Kidney (tissue), 14 donors: ENCODE measurements around the gene GTF3C4. TPM values are rescaled to one million over a fixed set of nuclear protein-coding genes. Genes with fewer than 3 reads are reported as not detected.

ENCODE experiments used
- DNase-seq, 5 donors: peaks; one replicate each; pipeline ENCODE4 v3.0.0-alpha.2; 2013 to 2020
- FAIRE-seq: peaks from 2 replicates; lab custom pipeline; 2012; peaks lifted over from hg19 to GRCh38; lab: Jason Lieb, UNC
- H3K27ac ChIP-seq, 2 donors: one replicate each; pipeline ENCODE4 v1.7.0; 2013; ENCODE audit warnings: low read depth in 2 of 2, low read length in 2 of 2, inconsistent platforms in 1 of 2
- H3K27me3 ChIP-seq: one replicate; pipeline ENCODE4 v1.7.1; 2013; ENCODE audit warnings: low read length, inconsistent platforms; ENCODE audit not compliant: control insufficient read depth, insufficient read depth
- H3K36me3 ChIP-seq, 3 donors: one replicate each; pipeline versions ENCODE4 v1.7.0 to v1.7.1; 2013; ENCODE audit warnings: low read length in 3 of 3, control low read depth in 1 of 3, inconsistent platforms in 1 of 3; ENCODE audit not compliant: insufficient read depth in 3 of 3, control insufficient read depth in 2 of 3
- H3K4me1 ChIP-seq, 3 donors: one replicate each; pipeline versions ENCODE4 v1.7.0 to v1.7.1; 2013; ENCODE audit warnings: low read length in 3 of 3, inconsistent platforms in 1 of 3, low read depth in 1 of 3; ENCODE audit not compliant: control insufficient read depth in 2 of 3, insufficient read depth in 2 of 3
- H3K4me3 ChIP-seq, 3 donors: one replicate each; pipeline versions ENCODE4 v1.7.0 to v1.8.1; 2013; ENCODE audit warnings: low read length in 3 of 3, control low read depth in 1 of 3, inconsistent platforms in 1 of 3
- H3K9ac ChIP-seq, 3 donors: one replicate each; pipeline versions ENCODE4 v1.7.0 to v1.7.1; 2013; ENCODE audit warnings: low read length in 3 of 3, control low read depth in 1 of 3, inconsistent platforms in 1 of 3
- H3K9me3 ChIP-seq, 3 donors: one replicate each; pipeline versions ENCODE4 v1.7.0 to v1.7.1; 2013; ENCODE audit warnings: low read length in 3 of 3, control low read depth in 1 of 3, inconsistent platforms in 1 of 3; ENCODE audit not compliant: control insufficient read depth in 2 of 3, insufficient read depth in 1 of 3
- intact Hi-C: fragments of 100-400 bp; cut with DNase I; formaldehyde crosslinking; loops from one replicate; pipeline ENCODE4 v1.11.1; 2022
- polyA plus RNA-seq: library from polyadenylated mRNA; stranded (reverse); fragments of 350-450 nt; fragmentation: Illumina TruSeq; extraction: RNeasy Lipid Tissue Mini Kit (QIAGEN cat#74804); gene quantifications from one replicate; pipeline ENCODE4 v1.2.3, GENCODE V29; 2014; ENCODE audit warnings: low read depth, low replicate concordance; ENCODE audit not compliant: insufficient read depth
- total RNA-seq: library from RNA; stranded (reverse); fragmentation: NEBNext Ultra II Directional; extraction: Animal tissue kit (Norgen Biotek cat#: 25700); gene quantifications from one replicate; pipeline ENCODE4 v1.2.1, GENCODE V29; 2021
- TF ChIP-seq, protein P1 (sequence below): IDR thresholded peaks from 3 replicates; pipeline ENCODE4 v1.5.1; 2012; ENCODE audit warnings: mild to moderate bottlenecking, moderate library complexity, borderline replicate concordance; ENCODE audit not compliant: insufficient read depth; ENCODE audit errors: extremely low read depth
- donor health status: control.
- donor health status: control.
- donor health status: control.
- donor health status: control.
- donor health status: control.
- donor health status: DM: yes; HTN: yes; CAD: no.
- donor health status: Normal renal cell carcinoma (clear cell type).

Gene GTF3C4
- total and polyA plus RNA-seq, 2 donors from 2014 or later: 3.7 to 21.0 TPM

DNA sequence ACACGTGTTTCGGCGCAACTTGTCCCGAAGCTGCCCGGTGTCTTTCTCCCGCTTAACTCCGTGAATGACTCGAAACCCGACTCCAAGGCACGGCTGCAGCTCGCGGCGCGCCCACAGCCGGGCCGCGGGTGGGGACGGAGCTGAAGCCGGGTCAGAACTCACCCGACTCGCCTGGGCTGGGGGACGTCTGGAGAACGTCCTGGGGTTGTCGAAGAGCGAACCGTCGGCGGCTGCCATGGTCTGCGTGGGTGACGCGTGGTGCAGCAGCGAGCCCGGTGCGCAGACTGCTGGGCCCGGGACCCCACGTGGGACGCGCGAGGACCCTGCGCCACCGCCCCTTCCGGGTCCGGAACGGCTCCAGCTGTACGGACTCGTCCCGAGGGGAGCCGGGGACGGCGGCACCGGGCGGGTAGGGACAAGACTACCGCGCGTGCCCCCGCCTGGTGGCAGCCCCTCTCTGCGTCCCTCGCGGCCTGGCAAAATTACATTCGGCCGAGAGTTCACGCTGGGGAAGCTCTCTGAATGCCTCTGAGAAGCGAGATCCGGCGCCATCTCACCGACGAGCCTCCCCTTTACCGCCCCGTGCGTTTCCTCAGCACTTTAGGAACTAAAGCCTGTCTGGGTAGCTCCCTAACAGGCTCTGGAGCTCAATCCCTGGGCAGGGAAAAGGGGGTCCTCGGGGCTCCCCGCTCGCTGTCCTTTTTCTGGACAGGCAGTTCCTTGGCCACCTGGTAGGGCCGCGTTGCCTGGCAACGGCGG lies 387 bp upstream of the GTF3C4 start, which contains the start of gene DDX31:
Gene DDX31 (minus strand): TSS at position 286 of the 759 bp plus-strand sequence. CDS start 49 bp downstream, at position 237.
- H3K36me3 ChIP-seq: no peaks in the 10 kb centered on the region
- H3K4me3 ChIP-seq: peak within 1 kb of the TSS; percentile 88 to 98 (median 95)
- TF ChIP-seq, protein P1, sequence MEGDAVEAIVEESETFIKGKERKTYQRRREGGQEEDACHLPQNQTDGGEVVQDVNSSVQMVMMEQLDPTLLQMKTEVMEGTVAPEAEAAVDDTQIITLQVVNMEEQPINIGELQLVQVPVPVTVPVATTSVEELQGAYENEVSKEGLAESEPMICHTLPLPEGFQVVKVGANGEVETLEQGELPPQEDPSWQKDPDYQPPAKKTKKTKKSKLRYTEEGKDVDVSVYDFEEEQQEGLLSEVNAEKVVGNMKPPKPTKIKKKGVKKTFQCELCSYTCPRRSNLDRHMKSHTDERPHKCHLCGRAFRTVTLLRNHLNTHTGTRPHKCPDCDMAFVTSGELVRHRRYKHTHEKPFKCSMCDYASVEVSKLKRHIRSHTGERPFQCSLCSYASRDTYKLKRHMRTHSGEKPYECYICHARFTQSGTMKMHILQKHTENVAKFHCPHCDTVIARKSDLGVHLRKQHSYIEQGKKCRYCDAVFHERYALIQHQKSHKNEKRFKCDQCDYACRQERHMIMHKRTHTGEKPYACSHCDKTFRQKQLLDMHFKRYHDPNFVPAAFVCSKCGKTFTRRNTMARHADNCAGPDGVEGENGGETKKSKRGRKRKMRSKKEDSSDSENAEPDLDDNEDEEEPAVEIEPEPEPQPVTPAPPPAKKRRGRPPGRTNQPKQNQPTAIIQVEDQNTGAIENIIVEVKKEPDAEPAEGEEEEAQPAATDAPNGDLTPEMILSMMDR: no peak
- H3K4me1 ChIP-seq: peaks cover 0 to 15% (median 0%) of the 10 kb centered on the region in 3 donors
- no peaks in the 10 kb centered on the region for H3K27me3 ChIP-seq
- FAIRE-seq (no peak), DNase-seq (peak; percentile 87 to 96 (median 93))
- peak within 1 kb of the TSS; percentile 98 to 99 for H3K27ac ChIP-seq
- intact Hi-C loops: no loop called here
- no peaks in the 10 kb centered on the region for H3K9me3 ChIP-seq
- peak within 1 kb of the TSS; percentile 91 to 99 (median 97) for H3K9ac ChIP-seq

DNA sequence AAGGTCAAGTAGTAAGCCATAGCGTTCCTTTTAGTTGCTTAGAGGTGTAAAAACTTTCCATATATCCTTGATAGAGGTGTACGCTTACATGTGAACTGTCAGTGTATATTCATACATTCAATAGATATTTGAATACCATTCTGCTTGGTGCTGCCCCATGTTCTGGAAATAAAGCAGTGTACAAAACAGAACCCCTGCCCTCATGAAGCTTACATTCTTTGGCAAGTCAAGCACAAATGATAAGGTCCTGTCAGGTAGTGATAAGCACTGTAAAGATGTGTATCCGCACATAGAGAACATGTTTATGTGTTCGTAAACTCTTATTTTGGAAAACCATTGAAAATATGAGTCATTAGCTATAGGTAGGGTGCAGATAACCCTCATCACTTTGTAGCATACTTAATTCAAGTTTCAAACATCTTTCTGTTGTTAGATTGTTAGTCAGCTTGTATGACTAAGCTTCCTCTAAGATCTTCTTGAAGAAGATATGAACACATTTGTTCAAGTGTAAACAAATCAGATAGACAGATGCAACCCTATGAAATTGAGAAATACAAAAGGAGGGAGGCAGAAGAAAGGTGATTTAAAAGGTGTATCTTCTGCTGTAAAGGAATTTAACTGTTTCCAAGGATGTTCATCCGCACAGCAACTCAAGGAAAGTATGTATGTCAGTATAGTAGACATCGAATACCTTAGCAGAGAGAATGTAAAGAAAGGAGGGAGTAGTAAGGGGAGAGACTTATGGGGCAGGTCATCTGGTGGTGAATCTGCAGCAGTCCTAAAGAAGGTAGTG lies 1.6 kb downstream of the GTF3C4 start:
- intact Hi-C loops: no loop called here
- peaks cover 0 to 15% (median 0%) of the 10 kb centered on the region in 3 donors for H3K4me1 ChIP-seq
- H3K9ac ChIP-seq: peak overlapping the region in 1 of 3 donors; percentile 76
- FAIRE-seq: no peak
- DNase-seq: no peak
- no peak overlapping the region for H3K27ac ChIP-seq
- no peaks in the 10 kb centered on the region for H3K9me3 ChIP-seq
- no peaks in the 10 kb centered on the region for H3K36me3 ChIP-seq
- H3K27me3 ChIP-seq: no peaks in the 10 kb centered on the region
- peak overlapping the region; percentile 84 to 98 (median 95) for H3K4me3 ChIP-seq
- TF ChIP-seq, protein P1: no peak

DNA sequence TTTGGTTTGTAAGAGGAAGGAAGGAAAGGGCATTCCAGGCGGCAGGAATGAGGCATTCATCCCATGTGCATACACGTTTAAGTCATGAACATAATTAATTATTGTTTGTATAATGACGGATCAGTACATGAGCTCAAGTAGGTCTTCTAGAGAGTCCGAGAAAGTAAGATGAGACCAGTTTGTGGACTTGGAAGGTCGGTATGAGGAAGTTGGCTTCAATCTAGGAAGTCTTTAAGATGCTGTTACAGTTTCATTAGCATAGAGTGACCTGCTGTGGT lies 2.1 kb downstream of the GTF3C4 start:
- Histone ChIP-seq H3K36me3 (no peaks in the 10 kb centered on the region), H3K4me3 (peak overlapping the region in 1 of 3 donors; percentile 30), H3K9me3 (no peaks in the 10 kb centered on the region), H3K27ac (no peak overlapping the region), H3K4me1 (peaks cover 0 to 15% (median 0%) of the 10 kb centered on the region in 3 donors), H3K27me3 (no peaks in the 10 kb centered on the region), H3K9ac (no peak overlapping the region)
- no peak for FAIRE-seq
- no peak for DNase-seq
- intact Hi-C loops: no loop called here
- TF ChIP-seq, protein P1: no peak
